Trophoblast cell (in vitro differentiated cells and primary cell): ENCODE measurements around the gene DEPDC5.

ENCODE experiments used
- DNase-seq, 2 donors: peaks; one replicate each; pipeline ENCODE4 v3.0.0-alpha.2; 2016
- H2AFZ ChIP-seq: 2 replicates; pipeline ENCODE4 v1.6.1; 2013; ENCODE audit warnings: low read length, moderate library complexity, mild to moderate bottlenecking; ENCODE audit not compliant: insufficient read depth, poor library complexity
- H2AK5ac ChIP-seq: 2 replicates; pipeline ENCODE4 v1.6.1; 2013; ENCODE audit warnings: mild to moderate bottlenecking, low read length
- H2BK120ac ChIP-seq: 2 replicates; pipeline ENCODE4 v1.6.1; 2013; ENCODE audit warnings: low read length, mild to moderate bottlenecking, moderate library complexity; ENCODE audit not compliant: insufficient read depth, poor library complexity
- H2BK12ac ChIP-seq: 2 replicates; pipeline ENCODE4 v1.6.1; 2013; ENCODE audit warnings: mild to moderate bottlenecking, low read length, moderate library complexity
- H2BK5ac ChIP-seq: 2 replicates; pipeline ENCODE4 v1.6.1; 2013; ENCODE audit warnings: low read length, low read depth, moderate library complexity, mild to moderate bottlenecking; ENCODE audit not compliant: poor library complexity
- H3K14ac ChIP-seq: 2 replicates; pipeline ENCODE4 v1.6.1; 2013; ENCODE audit warnings: mild to moderate bottlenecking, low read length
- H3K18ac ChIP-seq: 2 replicates; pipeline ENCODE4 v1.6.1; 2013; ENCODE audit warnings: mild to moderate bottlenecking, low read length
- H3K23ac ChIP-seq: 2 replicates; pipeline ENCODE4 v1.6.1; 2013; ENCODE audit warnings: low read length
- H3K27ac ChIP-seq: 2 replicates; pipeline ENCODE4 v1.5.1; 2013; ENCODE audit warnings: low read depth, mild to moderate bottlenecking, inconsistent platforms, low read length, moderate library complexity
- H3K27me3 ChIP-seq: 2 replicates; pipeline ENCODE4 v1.6.1; 2013; ENCODE audit warnings: inconsistent platforms, mild to moderate bottlenecking, low read length, moderate library complexity; ENCODE audit not compliant: insufficient read depth
- H3K36me3 ChIP-seq, 2 experiments: 1 replicate in 1 of 2; 2 replicates in 1 of 2; pipeline ENCODE4 v1.6.1; 2013; ENCODE audit warnings: low read length in 2 of 2, mild to moderate bottlenecking in 2 of 2, moderate library complexity in 1 of 2; ENCODE audit not compliant: insufficient read depth in 2 of 2, control insufficient read depth in 1 of 2
- H3K4ac ChIP-seq: 2 replicates; pipeline ENCODE4 v1.6.1; 2013; ENCODE audit warnings: low read depth, mild to moderate bottlenecking, low read length, moderate library complexity
- H3K4me1 ChIP-seq, 2 experiments: 1 replicate in 1 of 2; 2 replicates in 1 of 2; pipeline ENCODE4 v1.6.1; 2013; ENCODE audit warnings: low read length in 2 of 2, mild to moderate bottlenecking in 2 of 2, moderate library complexity in 1 of 2; ENCODE audit not compliant: insufficient read depth in 2 of 2, control insufficient read depth in 1 of 2
- H3K4me2 ChIP-seq: 2 replicates; pipeline ENCODE4 v1.6.1; 2013; ENCODE audit warnings: inconsistent platforms, mild to moderate bottlenecking, low read length, moderate library complexity
- H3K4me3 ChIP-seq: 2 replicates; pipeline ENCODE4 v1.5.1; 2013; ENCODE audit warnings: mild to moderate bottlenecking, low read depth, low read length, inconsistent platforms
- H3K79me1 ChIP-seq: one replicate; pipeline ENCODE4 v1.6.1; 2013; ENCODE audit warnings: low read length
- H3K79me2 ChIP-seq: 2 replicates; pipeline ENCODE4 v1.6.1; 2013; ENCODE audit warnings: low read length, mild to moderate bottlenecking; ENCODE audit not compliant: control insufficient read depth, insufficient read depth, poor library complexity
- H3K9ac ChIP-seq: 2 replicates; pipeline ENCODE4 v1.6.1; 2013; ENCODE audit warnings: mild to moderate bottlenecking, low read length
- H3K9me3 ChIP-seq: 2 replicates; pipeline ENCODE4 v1.6.1; 2013; ENCODE audit warnings: low read depth, mild to moderate bottlenecking, control low read depth, inconsistent platforms, low read length; ENCODE audit not compliant: insufficient read depth
- H4K12ac ChIP-seq: 2 replicates; pipeline ENCODE4 v1.6.1; 2013; ENCODE audit warnings: low read depth, mild to moderate bottlenecking, low read length, moderate library complexity
- H4K8ac ChIP-seq: 2 replicates; pipeline ENCODE4 v1.6.1; 2013; ENCODE audit warnings: low read depth, mild to moderate bottlenecking, low read length, moderate library complexity
- H4K91ac ChIP-seq: one replicate; pipeline ENCODE4 v1.6.1; 2013; ENCODE audit warnings: low read depth, mild to moderate bottlenecking, low read length, moderate library complexity
- WGBS: extraction: QIAGEN DNeasy Blood & Tissue Kit; methylation state at CpG from one replicate; pipeline ENCODE4 v1.1.7; 2013; ENCODE audit warnings: missing lambda C conversion rate; ENCODE audit not compliant: insufficient read length, insufficient coverage; ENCODE audit errors: extremely low coverage; 5-methylcytosine and 5-hydroxymethylcytosine counted together

DEPDC5 gene

DNA sequence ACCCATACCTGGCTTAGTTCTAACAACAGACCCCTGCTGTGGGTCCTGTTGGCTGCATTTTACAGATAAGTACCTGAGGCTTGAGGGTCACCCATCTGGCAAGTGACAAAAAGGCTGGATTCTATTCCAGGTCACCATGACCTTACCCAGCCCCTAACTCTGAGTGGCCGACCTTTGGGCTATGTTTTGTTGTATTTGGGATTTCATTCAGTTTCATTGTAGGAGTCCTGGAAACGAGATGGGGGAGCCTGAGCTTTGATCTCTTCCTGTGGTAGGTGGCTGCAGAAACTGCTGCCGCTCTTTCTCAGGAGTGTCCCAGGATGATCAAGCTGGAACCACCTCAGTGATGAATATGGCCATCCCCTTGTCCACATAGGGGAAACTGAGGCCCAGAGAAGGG, 165.9 kb downstream of the DEPDC5 start:
- H2BK12ac ChIP-seq = no peak overlapping the region
- no peaks in the 10 kb centered on the region for H3K9me3 ChIP-seq
- H3K36me3 ChIP-seq = no peaks in the 10 kb centered on the region
- H3K79me1 ChIP-seq = no peaks in the 10 kb centered on the region
- H2AFZ ChIP-seq = no peak overlapping the region
- no peaks in the 10 kb centered on the region for H3K79me2 ChIP-seq
- H3K4me1 ChIP-seq = peaks cover 0 to 3% of the 10 kb centered on the region in 2 experiments
- H3K18ac ChIP-seq = no peak overlapping the region
- no peak overlapping the region for H3K27ac ChIP-seq
- no peak overlapping the region for H3K14ac ChIP-seq
- WGBS = no CpG with 5 or more reads among the region's 3 CpGs
- H3K4me2 ChIP-seq = no peak overlapping the region
- no peak overlapping the region for H3K4ac ChIP-seq
- H3K27me3 ChIP-seq = no peaks in the 10 kb centered on the region
- H2BK5ac ChIP-seq = no peak overlapping the region
- H3K23ac ChIP-seq = no peak overlapping the region
- H3K9ac ChIP-seq = no peak overlapping the region
- no peak overlapping the region for H2BK120ac ChIP-seq
- no peak overlapping the region for H4K12ac ChIP-seq
- no peak overlapping the region for H4K8ac ChIP-seq
- DNase-seq = no peak
- no peak overlapping the region for H3K4me3 ChIP-seq
- H4K91ac ChIP-seq = no peak overlapping the region
- H2AK5ac ChIP-seq = no peak overlapping the region

DNA sequence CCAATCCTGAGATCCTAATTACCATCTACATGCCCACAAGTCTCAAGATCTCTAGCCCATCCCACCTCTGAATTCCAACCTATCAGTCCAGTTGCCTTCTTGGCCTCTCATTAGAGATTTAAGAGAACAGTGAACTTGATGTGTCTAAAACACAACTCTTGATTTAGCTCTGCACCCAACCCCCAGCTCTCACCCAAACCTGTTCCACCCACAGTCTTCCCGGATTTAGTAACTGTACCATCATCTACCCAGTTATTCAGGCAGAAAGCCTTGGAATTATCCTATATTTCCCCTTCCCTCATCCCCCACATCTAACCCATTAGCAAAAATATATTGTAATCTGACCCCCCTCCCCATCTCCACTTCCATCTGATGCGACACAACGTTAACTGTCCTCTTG, 166.5 kb downstream of the DEPDC5 start:
- Histone ChIP-seq H3K14ac (no peak overlapping the region), H3K79me2 (no peaks in the 10 kb centered on the region), H3K4ac (no peak overlapping the region), H3K36me3 (no peaks in the 10 kb centered on the region), H2AFZ (no peak overlapping the region), H3K4me3 (no peak overlapping the region), H4K91ac (no peak overlapping the region), H2BK5ac (no peak overlapping the region), H3K9ac (no peak overlapping the region), H3K18ac (no peak overlapping the region), H3K4me1 (peaks cover 0 to 2% of the 10 kb centered on the region in 2 experiments), H2BK120ac (no peak overlapping the region), H3K79me1 (no peaks in the 10 kb centered on the region), H4K8ac (no peak overlapping the region), H2AK5ac (no peak overlapping the region), H3K27me3 (no peaks in the 10 kb centered on the region), H3K9me3 (no peaks in the 10 kb centered on the region), H3K4me2 (no peak overlapping the region), H3K27ac (no peak overlapping the region), H2BK12ac (no peak overlapping the region), H3K23ac (no peak overlapping the region), H4K12ac (no peak overlapping the region)
- WGBS = no CpG with 5 or more reads among the region's 3 CpGs
- no peak for DNase-seq

DNA sequence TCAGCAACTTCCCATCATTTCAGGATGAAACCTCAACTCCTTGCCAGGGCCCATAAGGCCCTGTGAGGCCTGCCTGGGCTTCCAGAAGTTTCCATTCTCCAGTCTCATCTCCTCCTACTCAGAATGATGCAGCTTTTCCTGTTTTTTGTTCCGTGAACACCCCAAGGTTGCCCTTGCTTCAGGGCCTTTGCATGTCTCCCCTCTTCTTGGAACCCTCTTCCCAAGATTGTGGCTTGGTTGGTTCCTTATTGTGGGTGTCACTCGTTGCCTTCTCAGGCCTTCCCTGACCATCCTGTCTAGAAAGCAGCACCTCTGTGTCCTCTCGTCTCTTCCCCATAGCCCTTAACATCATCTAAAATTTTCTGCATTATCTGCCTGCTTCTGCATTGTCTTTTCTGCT, 167.3 kb downstream of the DEPDC5 start:
- Histone ChIP-seq H3K27me3 (no peaks in the 10 kb centered on the region), H3K9me3 (no peaks in the 10 kb centered on the region), H2BK120ac (no peak overlapping the region), H3K4me2 (no peak overlapping the region), H3K36me3 (no peaks in the 10 kb centered on the region), H3K23ac (no peak overlapping the region), H4K12ac (no peak overlapping the region), H3K79me2 (no peaks in the 10 kb centered on the region), H2BK5ac (no peak overlapping the region), H3K9ac (no peak overlapping the region), H3K14ac (no peak overlapping the region), H3K79me1 (no peaks in the 10 kb centered on the region), H3K27ac (no peak overlapping the region), H3K4ac (no peak overlapping the region), H2AFZ (no peak overlapping the region), H2AK5ac (no peak overlapping the region), H2BK12ac (no peak overlapping the region), H3K18ac (no peak overlapping the region), H4K8ac (no peak overlapping the region), H4K91ac (no peak overlapping the region), H3K4me1 (no peaks in the 10 kb centered on the region), H3K4me3 (no peak overlapping the region)
- no peak for DNase-seq
- no CpG with 5 or more reads among the region's 3 CpGs for WGBS

DNA sequence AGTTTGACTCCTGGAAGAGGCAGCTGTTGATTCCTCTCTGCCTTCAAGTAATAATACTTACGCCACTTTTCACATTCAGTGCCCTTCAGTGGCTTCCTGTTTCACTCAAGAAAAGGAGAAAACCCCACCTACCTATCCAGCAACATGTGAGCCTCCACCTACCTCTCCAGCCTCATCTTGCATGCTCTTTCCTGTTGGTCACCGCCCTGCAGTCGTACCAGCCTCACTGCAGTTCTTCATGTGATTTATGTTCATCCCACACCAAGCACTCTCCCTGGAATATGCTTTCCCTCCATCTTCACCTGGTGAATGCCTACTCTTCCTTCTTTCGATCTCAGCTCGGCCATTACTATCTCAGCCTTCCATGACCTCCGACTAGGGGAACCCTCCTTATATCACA, 168.7 kb downstream of the DEPDC5 start:
- H3K9me3 ChIP-seq = no peaks in the 10 kb centered on the region

More for the DNA sequence above, 168.7 kb downstream of the DEPDC5 start:
- H3K4me1 ChIP-seq = no peaks in the 10 kb centered on the region
- no peak overlapping the region for H2AK5ac ChIP-seq
- no peaks in the 10 kb centered on the region for H3K27me3 ChIP-seq
- no peak for DNase-seq
- no peak overlapping the region for H3K4me3 ChIP-seq
- H3K4ac ChIP-seq = no peak overlapping the region
- no peak overlapping the region for H4K8ac ChIP-seq
- H2BK5ac ChIP-seq = no peak overlapping the region
- no peak overlapping the region for H3K23ac ChIP-seq
- no peaks in the 10 kb centered on the region for H3K79me1 ChIP-seq
- H3K9ac ChIP-seq = no peak overlapping the region
- no peak overlapping the region for H3K27ac ChIP-seq
- no peak overlapping the region for H4K12ac ChIP-seq
- H3K79me2 ChIP-seq = no peaks in the 10 kb centered on the region
- no peak overlapping the region for H3K14ac ChIP-seq
- no peak overlapping the region for H4K91ac ChIP-seq
- WGBS = no CpG with 5 or more reads among the region's 6 CpGs
- no peak overlapping the region for H2BK12ac ChIP-seq
- H3K36me3 ChIP-seq = no peaks in the 10 kb centered on the region
- no peak overlapping the region for H3K4me2 ChIP-seq
- H3K18ac ChIP-seq = no peak overlapping the region
- no peak overlapping the region for H2BK120ac ChIP-seq
- H2AFZ ChIP-seq = no peak overlapping the region
